Measurements from ENCODE around the gene COL20A1.

The COL20A1 gene

GRCh38 chr20:63350196-63350595, 57.2 kb downstream of the COL20A1 start:
- no peak for DNase-seq (ENCODE audit: low spot score)

GRCh38 chr20:63350597-63351325, 57.8 kb downstream of the COL20A1 start:
- DNase-seq (ENCODE audit: low spot score), result no peak

GRCh38 chr20:63351326-63351700, 58.3 kb downstream of the COL20A1 start:
- no peak for DNase-seq (ENCODE audit: low spot score)

GRCh38 chr20:63351811-63352591, 59.0 kb downstream of the COL20A1 start:
- no peak for DNase-seq (ENCODE audit: low spot score)

- no peak for DNase-seq (ENCODE audit: low spot score)
These were observed 59.8 kb downstream of the COL20A1 start for GRCh38 chr20:63352811-63353221.

- DNase-seq (ENCODE audit: low spot score), result no peak
These were observed 61.8 kb downstream of the COL20A1 start for GRCh38 chr20:63354636-63355350.

GRCh38 chr20:63355781-63356295, 62.9 kb downstream of the COL20A1 start:
- DNase-seq (ENCODE audit: low spot score), result no peak

GRCh38 chr20:63356511-63356910, 63.5 kb downstream of the COL20A1 start:
- no peak for DNase-seq (ENCODE audit: low spot score)

GRCh38 chr20:63356931-63357879, 64.2 kb downstream of the COL20A1 start:
- no peak for DNase-seq (ENCODE audit: low spot score)

- no peak for DNase-seq (ENCODE audit: low spot score)
These were observed 65.2 kb downstream of the COL20A1 start for GRCh38 chr20:63357921-63358905.

GRCh38 chr20:63359164-63359934, 66.4 kb downstream of the COL20A1 start:
- no peak for DNase-seq (ENCODE audit: low spot score)

- DNase-seq (ENCODE audit: low spot score), result no peak
These were observed 67.2 kb downstream of the COL20A1 start for GRCh38 chr20:63359937-63360849.

GRCh38 chr20:63360850-63361518, 68.0 kb downstream of the COL20A1 start, which contains the start of gene CHRNA4:
Gene CHRNA4, minus strand, starts transcription at chr20:63361349. Its CDS starts 184 bp downstream, at chr20:63361165.
- no peak for DNase-seq (ENCODE audit: low spot score)

- no peak for DNase-seq (ENCODE audit: low spot score)
These were observed 68.8 kb downstream of the COL20A1 start for GRCh38 chr20:63361519-63362435.

GRCh38 chr20:63362436-63363009, 69.5 kb downstream of the COL20A1 start:
- DNase-seq (ENCODE audit: low spot score), result no peak

Data from AG20443 (cell line).